CD4-positive, alpha-beta T cell treated with Interleukin-2 at 100 ng/mL for 4 hours (primary cell): ENCODE results near the gene LGALS4.
"Not testable (repeated sequence)": the region's sequence is repeated elsewhere in the genome, so short reads cannot be mapped to it uniquely, and the experiment has no call there.

Experiments
- DNase-seq: peaks from one replicate; pipeline ENCODE4 v3.0.0-alpha.2; 2020; ENCODE audit warnings: low spot score

The LGALS4 gene

DNA sequence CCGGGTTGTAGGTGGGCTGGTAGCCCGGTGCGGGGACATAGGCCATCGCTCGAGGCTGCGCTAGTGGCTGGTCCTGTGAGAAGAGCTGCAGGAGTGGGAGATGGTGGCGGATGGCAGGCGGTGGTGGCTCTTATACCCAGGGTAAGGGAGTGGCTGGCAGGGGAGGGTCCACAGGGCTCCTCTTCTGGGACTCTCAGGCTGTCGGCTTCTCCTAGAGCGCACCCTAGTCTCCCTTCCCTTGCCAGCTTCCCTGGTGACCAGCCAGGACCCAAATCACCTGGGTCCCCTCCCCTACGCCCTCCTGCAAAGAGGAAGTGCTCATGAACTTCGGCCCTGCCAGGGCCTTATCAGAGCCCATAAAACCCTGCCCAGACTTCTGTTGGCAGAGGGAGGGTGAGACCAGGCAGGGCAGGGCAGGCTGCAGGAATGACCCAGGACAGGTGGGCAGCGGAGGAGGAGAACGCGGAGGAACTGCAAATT is at the start of gene LGALS4:
Gene LGALS4, minus strand, starts transcription at position 105 of the 480 bp plus-strand sequence. Its CDS starts 59 bp downstream, at position 46.
- DNase-seq: no peak

DNA sequence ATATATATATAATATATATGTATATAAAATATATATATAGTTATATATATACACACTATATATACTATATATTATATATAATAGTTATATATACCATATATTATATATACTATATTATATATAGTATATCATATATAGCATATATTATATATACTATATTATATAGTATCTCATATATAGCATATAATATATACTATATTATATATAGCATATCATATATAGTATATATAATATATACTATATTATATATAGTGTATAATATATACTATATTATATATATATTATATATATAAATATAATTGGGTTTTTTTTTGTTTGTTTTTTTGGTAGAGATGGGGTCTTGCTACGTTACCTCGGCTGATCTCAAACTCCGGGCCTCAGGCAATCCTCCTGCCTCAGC is 48.6 kb upstream of the LGALS4 start:
- no peak for DNase-seq

GRCh38 chr19:38859631-38860204 is 47.0 kb upstream of the LGALS4 start:
- not testable (repeated sequence) for DNase-seq

DNA sequence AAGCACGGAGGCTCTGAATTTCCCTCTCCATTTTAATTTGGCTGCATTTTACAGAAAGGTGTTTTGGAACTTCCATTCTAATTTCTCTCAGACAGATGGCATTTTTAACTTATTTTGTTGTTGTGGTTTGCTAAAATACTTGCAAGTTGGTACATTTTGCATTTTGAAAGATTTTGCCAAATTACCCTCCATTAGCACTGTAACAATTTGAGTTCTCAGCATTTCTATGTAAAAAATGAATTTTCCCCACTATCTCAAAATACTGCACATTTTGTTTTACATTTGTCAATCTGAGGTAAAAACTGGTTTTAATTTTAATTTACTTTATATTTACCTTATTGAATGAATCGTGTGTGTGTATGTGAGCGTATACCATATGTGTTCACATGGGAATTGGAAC is 44.1 kb upstream of the LGALS4 start:
- no peak for DNase-seq

DNA sequence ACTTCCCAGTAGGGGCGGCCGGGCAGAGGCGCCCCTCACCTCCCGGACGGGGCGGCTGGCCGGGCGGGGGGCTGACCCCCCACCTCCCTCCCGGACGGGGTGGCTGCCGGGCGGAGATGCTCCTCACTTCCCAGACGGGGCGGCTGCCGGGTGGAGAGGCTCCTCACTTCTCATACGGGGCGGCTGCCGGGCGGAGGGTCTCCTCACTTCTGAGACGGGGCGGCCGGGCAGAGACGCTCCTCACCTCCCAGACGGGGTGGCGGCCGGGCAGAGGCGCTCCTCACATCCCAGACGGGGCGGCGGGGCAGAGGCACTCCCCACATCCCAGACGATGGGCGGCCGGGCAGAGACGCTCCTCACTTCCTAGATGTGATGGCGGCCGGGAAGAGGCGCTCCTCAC is 43.0 kb upstream of the LGALS4 start:
- not testable (repeated sequence) for DNase-seq

- DNase-seq: not testable (repeated sequence)
Measured at GRCh38 chr19:38854961-38855360, 42.2 kb upstream of the LGALS4 start.

DNA sequence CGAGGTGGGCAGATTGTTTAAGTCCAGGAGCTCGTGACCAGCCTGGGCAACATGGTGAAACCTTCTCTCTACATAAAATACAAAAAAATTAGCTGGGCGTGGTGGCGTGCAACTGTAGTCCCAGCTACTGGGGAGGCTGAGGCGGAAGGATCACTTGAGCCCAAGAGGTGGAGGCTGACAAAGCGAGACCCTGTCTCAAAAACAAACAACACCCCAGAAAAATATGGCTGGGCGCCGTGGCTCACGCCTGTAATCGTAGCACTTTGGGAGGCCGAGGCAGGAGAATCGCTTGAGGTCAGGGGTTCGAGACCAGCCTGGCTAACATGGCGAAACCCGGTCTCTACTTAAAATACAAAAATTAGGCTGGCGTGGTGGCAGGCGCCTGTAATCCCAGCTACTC is 40.5 kb upstream of the LGALS4 start:
- DNase-seq: no peak

DNA sequence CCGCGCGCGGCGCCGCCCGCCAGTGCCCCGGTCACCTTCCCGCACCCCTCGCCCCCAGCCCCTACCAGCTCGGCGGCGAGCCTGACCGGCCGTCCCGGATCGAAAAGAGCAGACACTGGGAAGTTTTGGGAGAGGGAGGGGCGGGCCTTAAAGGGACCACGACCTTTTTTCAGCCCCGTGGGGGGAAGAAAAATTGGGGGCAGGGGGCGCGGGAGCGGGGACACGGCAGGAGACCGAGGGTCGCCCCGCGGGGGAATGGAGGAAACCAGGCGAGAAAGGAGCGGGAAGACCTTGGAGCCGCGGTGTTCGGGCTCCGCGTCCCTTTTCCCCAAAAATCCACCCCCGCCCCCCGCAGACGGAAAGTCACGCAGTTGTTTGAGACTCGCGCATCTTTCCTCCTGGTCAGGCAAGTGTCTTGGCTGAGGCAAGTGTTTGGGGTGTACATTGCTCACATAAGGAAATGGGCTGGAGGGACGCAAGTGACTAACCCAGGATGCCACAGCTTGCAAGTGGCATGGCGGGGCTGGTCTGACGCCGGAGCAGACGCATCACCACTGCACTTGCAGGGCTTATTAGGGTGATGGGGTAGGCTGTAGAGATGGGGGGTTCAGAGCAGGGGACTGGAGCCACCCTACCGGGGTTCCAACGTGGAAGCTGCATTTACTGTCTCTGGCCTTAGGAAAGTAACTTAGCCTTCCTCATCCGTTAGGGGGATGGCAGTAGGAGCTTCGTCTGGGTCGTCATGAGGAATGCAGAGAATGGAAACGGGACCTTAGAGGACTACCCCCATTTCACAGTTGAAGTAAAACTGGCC is 39.7 kb upstream of the LGALS4 start:
- DNase-seq: peak; percentile 79

- peak; percentile 88 for DNase-seq
Measured at GRCh38 chr19:38851622-38852230, 39.0 kb upstream of the LGALS4 start.

GRCh38 chr19:38850976-38851621 is 38.4 kb upstream of the LGALS4 start:
- DNase-seq: no peak

DNA sequence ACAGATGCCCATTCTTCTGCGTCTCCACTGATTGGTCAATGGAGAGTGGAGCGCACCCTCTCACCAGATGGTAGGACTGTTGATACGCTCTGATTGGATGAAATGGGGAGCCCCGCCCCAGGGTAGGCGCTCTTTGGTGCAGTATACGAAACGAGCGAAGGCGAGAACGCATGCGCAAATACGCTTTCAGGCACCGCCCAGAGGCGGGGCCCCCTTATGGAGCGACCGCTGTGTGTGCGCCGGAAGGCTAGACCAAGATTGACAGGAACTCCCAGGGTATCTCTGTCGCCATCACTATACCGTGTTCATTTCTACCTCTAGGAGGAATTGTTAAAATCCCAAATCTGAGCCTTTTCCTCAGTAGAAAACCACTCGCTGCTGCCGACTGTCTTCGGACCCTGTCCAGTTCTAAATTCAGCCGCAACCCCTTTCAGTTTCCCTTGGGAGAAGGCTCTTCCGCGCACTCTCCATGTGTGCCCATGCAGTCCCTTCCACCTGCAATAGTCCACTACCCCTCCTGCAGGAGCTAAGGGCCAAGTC is 37.8 kb upstream of the LGALS4 start:
- DNase-seq: no peak

DNA sequence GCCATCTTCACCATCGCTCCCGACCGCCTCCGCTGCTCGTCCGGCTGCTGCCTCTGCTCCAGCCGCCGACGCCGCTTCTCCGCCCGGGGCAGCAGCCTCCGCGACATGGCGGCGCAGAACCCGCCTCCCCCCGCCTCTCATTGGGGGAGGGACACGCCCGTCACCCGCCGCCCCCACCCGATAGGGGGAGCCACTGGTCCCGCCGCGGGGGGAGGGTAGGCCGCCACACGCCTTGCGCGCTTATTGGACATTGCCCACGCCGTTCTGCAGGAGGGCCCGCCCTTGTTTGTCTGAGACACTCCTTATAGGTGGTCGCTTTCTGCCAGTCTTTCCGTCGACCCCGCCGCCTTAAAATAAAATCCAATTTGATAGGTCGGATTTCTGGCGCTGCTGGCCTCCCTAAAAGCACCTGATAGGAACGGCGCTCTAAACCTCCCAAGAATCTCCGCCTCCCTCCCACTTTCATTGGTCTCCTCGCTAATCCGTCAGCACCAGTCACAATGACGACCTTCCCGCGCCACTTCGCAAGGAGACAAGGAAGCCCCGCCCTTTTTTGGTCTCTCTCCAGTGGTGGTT is 37.2 kb upstream of the LGALS4 start, which contains the start of gene HNRNPL:
Gene HNRNPL, minus strand, starts transcription at position 127 of the 576 bp plus-strand sequence. Its CDS starts 20 bp downstream, at position 107.
- DNase-seq: peak; percentile 100

DNA sequence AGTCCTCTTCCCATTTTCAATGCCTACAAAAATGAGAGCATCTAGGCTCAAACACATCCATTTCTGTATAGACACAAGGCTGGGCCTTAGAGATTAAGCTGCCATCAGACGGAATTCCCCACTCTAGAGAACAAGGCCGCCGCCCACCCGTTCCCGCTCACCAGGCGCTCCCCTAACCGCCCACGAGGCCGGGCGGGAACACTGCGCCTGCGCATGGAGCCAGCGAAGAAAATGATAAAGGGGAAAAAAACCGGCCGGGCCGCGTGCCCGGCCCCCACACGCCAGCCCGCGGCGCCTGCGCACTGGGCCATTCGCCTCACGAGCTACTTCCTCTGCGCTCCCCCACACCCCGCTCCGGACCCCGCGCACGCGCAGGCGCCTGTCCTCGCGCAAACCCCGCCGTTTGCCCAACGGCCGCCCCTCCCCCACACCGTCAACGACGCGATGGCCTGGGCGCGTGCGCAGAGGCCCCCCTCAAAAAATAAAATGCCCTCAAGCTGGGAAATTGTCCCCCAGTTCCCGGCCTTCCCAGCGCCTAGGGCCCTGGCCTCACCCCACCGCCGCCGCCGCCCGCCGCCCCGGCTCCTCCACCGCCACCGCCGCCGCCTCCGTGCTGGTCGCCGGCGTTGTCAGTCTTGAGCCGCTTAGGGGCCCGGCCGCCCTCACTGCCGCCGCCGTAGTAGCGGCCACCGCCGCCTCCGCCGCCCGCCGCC is 36.6 kb upstream of the LGALS4 start:
- DNase-seq: peak; percentile 98

- DNase-seq: no peak
Measured at GRCh38 chr19:38848299-38849146, 35.8 kb upstream of the LGALS4 start.

DNA sequence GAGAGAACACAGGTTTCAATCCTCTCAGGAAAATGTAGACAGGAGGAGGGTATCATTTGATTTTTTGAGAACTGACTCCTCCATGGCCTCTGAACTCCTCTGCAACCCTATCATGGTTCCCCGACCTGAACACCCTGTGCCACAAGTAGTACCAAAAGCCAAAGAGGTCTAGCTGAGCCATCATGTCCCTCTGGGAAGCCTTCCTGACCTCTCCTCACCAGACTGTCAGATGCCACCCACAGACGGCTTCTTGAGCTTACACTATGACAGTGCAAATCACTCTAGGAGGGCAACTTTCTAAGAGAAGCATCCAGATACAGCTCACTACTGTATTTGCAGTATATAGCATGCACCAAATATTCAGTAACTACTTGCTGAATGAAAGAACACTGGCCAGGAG is 33.4 kb upstream of the LGALS4 start:
- DNase-seq: no peak

DNA sequence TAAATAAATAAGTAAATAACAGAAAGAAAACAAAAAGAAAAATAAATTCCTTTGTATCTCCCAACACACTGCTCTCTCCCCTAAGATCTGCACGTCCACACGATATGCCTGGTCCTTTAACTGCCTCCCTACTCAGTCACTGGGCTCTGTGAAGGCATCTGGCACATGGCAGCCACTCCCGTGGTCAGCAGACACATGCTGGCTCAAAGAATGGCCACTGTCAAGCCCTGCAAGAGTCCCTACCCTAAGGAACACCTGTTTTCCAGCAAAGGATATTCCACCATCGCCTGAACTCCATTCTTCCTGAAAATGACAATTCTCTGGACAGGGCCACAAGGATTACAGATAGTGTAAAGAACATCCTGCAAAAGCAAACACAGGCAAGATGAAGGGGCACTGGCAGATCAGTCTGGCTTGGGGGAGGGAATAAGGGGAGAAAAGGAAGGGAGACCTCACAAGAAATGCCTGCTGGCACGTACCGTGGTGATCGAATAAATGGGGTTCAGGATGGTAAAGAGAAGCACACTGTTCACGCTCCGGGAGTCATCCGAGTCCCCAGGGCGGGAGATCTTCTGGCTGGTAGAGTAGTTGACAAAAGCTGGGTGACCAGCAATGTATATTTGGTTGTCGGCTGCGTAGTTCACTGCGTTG is 32.8 kb upstream of the LGALS4 start:
- no peak for DNase-seq

DNA sequence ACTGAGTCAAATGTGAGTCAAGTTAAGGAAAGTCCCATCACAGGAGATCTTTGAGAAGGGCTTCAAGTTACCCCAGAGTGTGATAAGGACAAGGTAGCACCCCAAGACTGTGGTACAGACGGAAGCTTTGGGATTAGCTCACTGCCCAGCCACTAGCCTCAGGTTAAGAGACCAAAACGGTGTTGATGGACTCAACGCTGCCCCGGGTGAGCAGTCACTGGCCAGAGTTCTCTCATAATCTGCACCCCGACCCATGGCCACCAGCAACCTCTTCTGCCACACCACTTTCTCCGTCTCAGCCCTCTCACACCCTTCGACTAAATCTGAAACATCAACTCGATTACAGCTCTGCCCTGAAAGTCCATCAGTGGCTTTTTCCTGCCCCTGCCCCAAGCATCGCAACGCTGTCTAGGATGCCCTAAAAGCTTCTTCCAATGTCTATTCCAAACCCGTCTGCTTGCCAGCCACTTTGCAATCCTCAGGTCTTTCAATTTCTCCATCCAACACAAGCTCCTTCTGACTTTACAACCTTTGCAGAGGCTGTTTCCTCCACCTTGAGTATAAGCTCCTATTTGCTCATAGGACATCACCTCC is 31.4 kb upstream of the LGALS4 start:
- DNase-seq: no peak

DNA sequence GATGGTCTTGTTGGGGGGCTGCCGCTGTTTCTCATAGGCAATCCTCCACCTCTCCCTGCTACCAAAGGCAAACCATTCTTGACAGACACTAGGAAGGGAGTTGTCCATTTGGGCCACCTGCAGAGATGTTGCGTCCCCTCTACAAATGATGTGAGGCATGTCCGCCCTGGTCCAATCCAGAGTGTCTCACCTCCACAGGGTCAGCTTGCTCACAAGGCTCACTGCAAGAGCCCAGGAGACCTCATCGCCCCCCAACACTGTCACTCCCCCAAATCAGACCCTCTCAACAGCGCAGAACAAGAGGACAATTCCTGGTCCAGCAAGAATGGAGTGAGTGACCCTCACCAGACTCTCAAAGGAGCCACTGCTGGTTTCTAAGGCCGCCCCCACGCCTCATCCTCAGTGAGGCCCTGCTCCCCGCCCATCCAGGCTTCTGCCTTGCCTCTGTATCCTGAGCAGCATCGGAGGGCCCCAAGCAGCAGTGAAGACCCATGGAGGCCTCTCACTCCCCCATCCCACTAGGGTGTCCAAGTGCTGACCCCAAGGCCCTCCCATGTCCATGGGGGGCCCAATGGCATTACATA is 30.5 kb upstream of the LGALS4 start:
- no peak for DNase-seq
